GM12878 (cell line): ENCODE measurements around the gene STK38. TPM values are rescaled to one million over a fixed set of nuclear protein-coding genes. Genes with fewer than 3 reads are reported as not detected.

ENCODE experiments used
- ATAC-seq: fragments of 200-7000 bp; cut with Tn5 transposase; 3 replicates; pipeline ENCODE4 v1.9.1; 2020; ENCODE audit warnings: mild to moderate bottlenecking, moderate library complexity
- BruUV-seq: library from RNA; stranded (reverse); fragments of 400-500 nt; replicated peaks from 2 replicates; lab custom pipeline; 2021; lab: Mats Ljungman, UMichigan
- CTCF ChIA-PET: fragments of 300-600 bp; sonication (Branson Sonifier 250); formaldehyde crosslinking; extraction: SDS; loops from one replicate; lab custom pipeline; 2021; ENCODE audit warnings: inconsistent platforms; lab: Yijun Ruan, JAX
- POLR2A ChIA-PET: fragments of 350-600 bp; formaldehyde crosslinking; extraction: SDS; loops from one replicate; lab custom pipeline; 2021; ENCODE audit warnings: inconsistent platforms; lab: Charles Lee
- RAD21 ChIA-PET: fragments of 300-600 bp; sonication (Branson Sonifier 250); formaldehyde crosslinking; loops from one replicate; lab custom pipeline; 2023; ENCODE audit warnings: antibody characterized with exemption; ENCODE audit not compliant: unreplicated experiment; lab: Charles Lee
- SMC1A ChIA-PET: fragments of 300-600 bp; sonication (Branson Sonifier 250); formaldehyde crosslinking; loops from one replicate; lab custom pipeline; 2023; ENCODE audit not compliant: unreplicated experiment, uncharacterized antibody; lab: Charles Lee
- DNase-seq: peaks from one replicate; pipeline ENCODE4 v3.0.0-alpha.2; 2011; ENCODE audit warnings: low read depth, low spot score
- FAIRE-seq: peaks from 3 replicates; lab custom pipeline; 2011; peaks lifted over from hg19 to GRCh38; lab: Jason Lieb, UNC
- H2AFZ ChIP-seq: 2 replicates; pipeline ENCODE4 v1.6.0; 2011; ENCODE audit warnings: low read depth, low read length, control low read depth; ENCODE audit not compliant: control insufficient read depth
- H3K27ac ChIP-seq: 2 replicates; pipeline ENCODE4 v1.5.1; 2011; ENCODE audit warnings: control low read depth; ENCODE audit not compliant: control insufficient read depth, insufficient read depth
- H3K27me3 ChIP-seq, 2 experiments: replicated peaks in 1 of 2; 2 replicates each; pipeline versions ENCODE4 v1.6.0 to v1.6.1; 2011; ENCODE audit warnings: low read length in 1 of 2; ENCODE audit not compliant: control insufficient read depth in 2 of 2, insufficient read depth in 2 of 2
- H3K36me3 ChIP-seq, 2 experiments: 2 replicates each; pipeline ENCODE4 v1.5.1; 2011; ENCODE audit warnings: low read length in 1 of 2; ENCODE audit not compliant: control insufficient read depth in 2 of 2, insufficient read depth in 2 of 2
- H3K4me1 ChIP-seq: 2 replicates; pipeline ENCODE4 v1.6.1; 2011; ENCODE audit warnings: mild to moderate bottlenecking, low read length, moderate library complexity, mixed read lengths; ENCODE audit not compliant: control insufficient read depth, insufficient read depth
- H3K4me2 ChIP-seq: 2 replicates; pipeline ENCODE4 v1.6.0; 2011; ENCODE audit warnings: control low read depth; ENCODE audit not compliant: control insufficient read depth, insufficient read depth
- H3K4me3 ChIP-seq: fragments of 200-600 bp; sonication (generic); 2 replicates; pipeline ENCODE4 v1.5.1; 2016
- H3K79me2 ChIP-seq: 2 replicates; pipeline ENCODE4 v1.6.0; 2011; ENCODE audit warnings: low read length; ENCODE audit not compliant: control insufficient read depth, insufficient read depth
- H3K9ac ChIP-seq: 2 replicates; pipeline ENCODE4 v1.8.0; 2011; ENCODE audit warnings: low read length, control low read depth, mixed read lengths; ENCODE audit not compliant: control insufficient read depth, insufficient read depth
- H3K9me3 ChIP-seq: replicated peaks from 3 replicates; pipeline ENCODE4 v1.5.1; 2011; ENCODE audit warnings: mild to moderate bottlenecking, low read length; ENCODE audit not compliant: control insufficient read depth, insufficient read depth
- H4K20me1 ChIP-seq: 2 replicates; pipeline ENCODE4 v1.6.0; 2011; ENCODE audit not compliant: control insufficient read depth, insufficient read depth
- BRCA1 ChIP-seq: IDR thresholded peaks from 2 replicates; pipeline ENCODE4 v1.6.1; 2011; ENCODE audit warnings: low read depth, low read length, improper control_type of control experiment
- CREB1 ChIP-seq: IDR thresholded peaks from 2 replicates; pipeline ENCODE4 v1.6.1; 2012; ENCODE audit warnings: low read depth, mild to moderate bottlenecking, inconsistent platforms
- MEF2B ChIP-seq: fragments of 450-650 bp; IDR thresholded peaks from 2 replicates; pipeline ENCODE4 v1.6.1; 2018; ENCODE audit warnings: mild to moderate bottlenecking, moderate library complexity; ENCODE audit not compliant: partially characterized antibody, poor library complexity, severe bottlenecking
- WGBS: methylation state at CpG from one replicate; pipeline ENCODE4 v1.1.6; 2016; ENCODE audit warnings: low lambda C conversion rate; ENCODE audit not compliant: insufficient replicate concordance, insufficient coverage; ENCODE audit errors: missing lambda C conversion rate; 5-methylcytosine and 5-hydroxymethylcytosine counted together
- in situ Hi-C: fragments of 300-500 bp; cut with MboI; formaldehyde crosslinking; loops from 9 replicates; pipeline ENCODE4 v1.14.3; 2018; ENCODE audit warnings: mixed read lengths
- intact Hi-C: fragments of 100-400 bp; cut with micrococcal nuclease; formaldehyde crosslinking; loops from one replicate; pipeline ENCODE4 v1.14.2; 2022; ENCODE audit not compliant: unreplicated experiment
- polyA plus RNA-seq, 11 experiments: library from polyadenylated mRNA; depleted of rRNA in 4 of 11; unstranded in 6 of 11; stranded (reverse) in 5 of 11; fragments of >200 nt; fragmentation: Nextera tagmentation in 4 of 11; fragmentation: Illumina TruSeq in 1 of 11; extraction: Ambion mirVana in 4 of 11; extraction: Trizol in 1 of 11; gene quantifications; 1 replicate in 1 of 11; 2 replicates in 10 of 11; pipeline versions ENCODE4 v1.2.1 to v1.2.3, GENCODE V29; 2011 to 2016; ENCODE audit warnings: inconsistent platforms in 2 of 11, missing spikeins in 2 of 11, low read depth in 1 of 11
- total RNA-seq, 4 experiments: library from RNA; depleted of rRNA in 3 of 4; stranded (reverse); fragments of >200 nt in 3 of 4; fragmentation: Illumina TruSeq in 1 of 4; extraction: Trizol in 1 of 4; gene quantifications; 2 replicates each; pipeline versions ENCODE4 v1.2.1 to v1.2.3, GENCODE V29; 2013 to 2021
- TF ChIP-seq, protein P1 (sequence below): IDR thresholded peaks from 2 replicates; pipeline ENCODE4 v1.6.1; 2012; ENCODE audit warnings: mild to moderate bottlenecking, low read depth, low read length
- TF ChIP-seq, protein P2 (sequence below): fragments of 450-650 bp; IDR thresholded peaks from 2 replicates; pipeline ENCODE4 v1.6.1; 2017; ENCODE audit warnings: mild to moderate bottlenecking, moderate library complexity

STK38 gene
- total and polyA plus RNA-seq, 10 of the 15 experiments (the other 5 are each of a cell fraction or from before 2014, with no cell fraction given) = 4.1 to 18.7 (median 13.6) TPM

GRCh38 chr6:36491378-36491965 is 55.8 kb downstream of the STK38 start:
- ChIA-PET RAD21 (no interaction called here), CTCF (no interaction called here), SMC1A (interaction anchor here (1.2 kb wide), 1 partner anchor 57 kb away, joined by 3 read pairs; no protein-coding TSS in a partner anchor), POLR2A (no interaction called here)
- Histone ChIP-seq H3K4me2 (no peak overlapping the region), H3K36me3 (peaks cover 0 to 11% of the 10 kb centered on the region in 2 experiments; a peak in 2 of 4 replicates), H3K4me1 (no peaks in the 10 kb centered on the region), H3K27me3 (no peaks in the 10 kb centered on the region), H3K9ac (no peak overlapping the region), H4K20me1 (no peaks in the 10 kb centered on the region), H3K27ac (no peak overlapping the region), H2AFZ (no peak overlapping the region), H3K9me3 (no peaks in the 10 kb centered on the region), H3K4me3 (no peak overlapping the region), H3K79me2 (no peaks in the 10 kb centered on the region)
- WGBS = over 99% methylated on average over 7 of the region's 7 CpGs
- in situ Hi-C loops (no loop called here), intact Hi-C loops (no loop called here)
- FAIRE-seq = no peak
- TF ChIP-seq BRCA1 (no peak), CREB1 (no peak), MEF2B (no peak)
- TF ChIP-seq, protein P1, sequence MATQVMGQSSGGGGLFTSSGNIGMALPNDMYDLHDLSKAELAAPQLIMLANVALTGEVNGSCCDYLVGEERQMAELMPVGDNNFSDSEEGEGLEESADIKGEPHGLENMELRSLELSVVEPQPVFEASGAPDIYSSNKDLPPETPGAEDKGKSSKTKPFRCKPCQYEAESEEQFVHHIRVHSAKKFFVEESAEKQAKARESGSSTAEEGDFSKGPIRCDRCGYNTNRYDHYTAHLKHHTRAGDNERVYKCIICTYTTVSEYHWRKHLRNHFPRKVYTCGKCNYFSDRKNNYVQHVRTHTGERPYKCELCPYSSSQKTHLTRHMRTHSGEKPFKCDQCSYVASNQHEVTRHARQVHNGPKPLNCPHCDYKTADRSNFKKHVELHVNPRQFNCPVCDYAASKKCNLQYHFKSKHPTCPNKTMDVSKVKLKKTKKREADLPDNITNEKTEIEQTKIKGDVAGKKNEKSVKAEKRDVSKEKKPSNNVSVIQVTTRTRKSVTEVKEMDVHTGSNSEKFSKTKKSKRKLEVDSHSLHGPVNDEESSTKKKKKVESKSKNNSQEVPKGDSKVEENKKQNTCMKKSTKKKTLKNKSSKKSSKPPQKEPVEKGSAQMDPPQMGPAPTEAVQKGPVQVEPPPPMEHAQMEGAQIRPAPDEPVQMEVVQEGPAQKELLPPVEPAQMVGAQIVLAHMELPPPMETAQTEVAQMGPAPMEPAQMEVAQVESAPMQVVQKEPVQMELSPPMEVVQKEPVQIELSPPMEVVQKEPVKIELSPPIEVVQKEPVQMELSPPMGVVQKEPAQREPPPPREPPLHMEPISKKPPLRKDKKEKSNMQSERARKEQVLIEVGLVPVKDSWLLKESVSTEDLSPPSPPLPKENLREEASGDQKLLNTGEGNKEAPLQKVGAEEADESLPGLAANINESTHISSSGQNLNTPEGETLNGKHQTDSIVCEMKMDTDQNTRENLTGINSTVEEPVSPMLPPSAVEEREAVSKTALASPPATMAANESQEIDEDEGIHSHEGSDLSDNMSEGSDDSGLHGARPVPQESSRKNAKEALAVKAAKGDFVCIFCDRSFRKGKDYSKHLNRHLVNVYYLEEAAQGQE = peak; percentile 57; the same call in 1 of the 2 replicates
- TF ChIP-seq, protein P2, sequence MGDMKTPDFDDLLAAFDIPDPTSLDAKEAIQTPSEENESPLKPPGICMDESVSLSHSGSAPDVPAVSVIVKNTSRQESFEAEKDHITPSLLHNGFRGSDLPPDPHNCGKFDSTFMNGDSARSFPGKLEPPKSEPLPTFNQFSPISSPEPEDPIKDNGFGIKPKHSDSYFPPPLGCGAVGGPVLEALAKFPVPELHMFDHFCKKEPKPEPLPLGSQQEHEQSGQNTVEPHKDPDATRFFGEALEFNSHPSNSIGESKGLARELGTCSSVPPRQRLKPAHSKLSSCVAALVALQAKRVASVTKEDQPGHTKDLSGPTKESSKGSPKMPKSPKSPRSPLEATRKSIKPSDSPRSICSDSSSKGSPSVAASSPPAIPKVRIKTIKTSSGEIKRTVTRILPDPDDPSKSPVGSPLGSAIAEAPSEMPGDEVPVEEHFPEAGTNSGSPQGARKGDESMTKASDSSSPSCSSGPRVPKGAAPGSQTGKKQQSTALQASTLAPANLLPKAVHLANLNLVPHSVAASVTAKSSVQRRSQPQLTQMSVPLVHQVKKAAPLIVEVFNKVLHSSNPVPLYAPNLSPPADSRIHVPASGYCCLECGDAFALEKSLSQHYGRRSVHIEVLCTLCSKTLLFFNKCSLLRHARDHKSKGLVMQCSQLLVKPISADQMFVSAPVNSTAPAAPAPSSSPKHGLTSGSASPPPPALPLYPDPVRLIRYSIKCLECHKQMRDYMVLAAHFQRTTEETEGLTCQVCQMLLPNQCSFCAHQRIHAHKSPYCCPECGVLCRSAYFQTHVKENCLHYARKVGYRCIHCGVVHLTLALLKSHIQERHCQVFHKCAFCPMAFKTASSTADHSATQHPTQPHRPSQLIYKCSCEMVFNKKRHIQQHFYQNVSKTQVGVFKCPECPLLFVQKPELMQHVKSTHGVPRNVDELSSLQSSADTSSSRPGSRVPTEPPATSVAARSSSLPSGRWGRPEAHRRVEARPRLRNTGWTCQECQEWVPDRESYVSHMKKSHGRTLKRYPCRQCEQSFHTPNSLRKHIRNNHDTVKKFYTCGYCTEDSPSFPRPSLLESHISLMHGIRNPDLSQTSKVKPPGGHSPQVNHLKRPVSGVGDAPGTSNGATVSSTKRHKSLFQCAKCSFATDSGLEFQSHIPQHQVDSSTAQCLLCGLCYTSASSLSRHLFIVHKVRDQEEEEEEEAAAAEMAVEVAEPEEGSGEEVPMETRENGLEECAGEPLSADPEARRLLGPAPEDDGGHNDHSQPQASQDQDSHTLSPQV = no peak
- no peak for ATAC-seq
- BruUV-seq = no TSS peak
- DNase-seq = no peak
